SK-N-SH (cell line): ENCODE results near the gene MALT1. TPM values are rescaled to one million over a fixed set of nuclear protein-coding genes. Genes with fewer than 3 reads are reported as not detected.
A peak's percentile ranks its signal among the peaks of the same experiment; 100 is the strongest.

Experiments used
- CTCF ChIA-PET: fragments of 300-600, 350-600 bp; formaldehyde crosslinking; extraction: SDS; loops from one replicate; lab custom pipeline; 2021; lab: Yijun Ruan, JAX
- POLR2A ChIA-PET: fragments of 350-600 bp; sonication (Branson Sonifier 250); formaldehyde crosslinking; extraction: SDS; loops from one replicate; lab custom pipeline; 2020; ENCODE audit warnings: antibody characterized with exemption, inconsistent platforms; lab: Yijun Ruan, JAX
- DNase-seq: peaks from one replicate; pipeline ENCODE4 v3.0.0; 2012
- H2AFZ ChIP-seq: fragments of 200-600 bp; sonication (generic); 2 replicates; pipeline ENCODE4 v1.8.1; 2016; ENCODE audit warnings: antibody characterized with exemption, mild to moderate bottlenecking, low read depth
- H3F3A ChIP-seq: fragments of 200-600 bp; sonication (generic); replicated peaks from 2 replicates; pipeline ENCODE3; 2016; ENCODE audit warnings: antibody characterized with exemption, mild to moderate bottlenecking; ENCODE audit not compliant: insufficient read depth
- H3K27ac ChIP-seq, 2 experiments: fragments of 200-500 bp in 1 of 2; fragments of 200-600 bp in 1 of 2; sonication (Bioruptor generic) in 1 of 2; sonication (generic), shearing (Covaris generic) in 1 of 2; 2 replicates each; pipeline versions ENCODE4 v1.5.1 to v1.6.1; 2014 to 2016; ENCODE audit warnings: low read depth in 2 of 2, inconsistent platforms in 1 of 2, low read length in 1 of 2, mild to moderate bottlenecking in 1 of 2, mixed read lengths in 1 of 2
- H3K27me3 ChIP-seq: fragments of 200-600 bp; sonication (generic), shearing (Covaris generic); 2 replicates; pipeline ENCODE4 v1.6.1; 2016; ENCODE audit warnings: mixed run types; ENCODE audit not compliant: insufficient read depth
- H3K36me3 ChIP-seq, 2 experiments: fragments of 200-500 bp in 1 of 2; fragments of 200-600 bp in 1 of 2; sonication (Bioruptor generic) in 1 of 2; sonication (generic) in 1 of 2; replicated peaks in 1 of 2; 2 replicates each; pipeline versions ENCODE3 to v1.5.1; 2014 to 2016; ENCODE audit warnings: low read length in 1 of 2, mild to moderate bottlenecking in 1 of 2; ENCODE audit not compliant: insufficient read depth in 2 of 2, control insufficient read depth in 1 of 2
- H3K4me1 ChIP-seq, 2 experiments: fragments of 200-500 bp in 1 of 2; fragments of 200-600 bp in 1 of 2; sonication (Bioruptor generic) in 1 of 2; sonication (generic), shearing (Covaris generic) in 1 of 2; 2 replicates each; pipeline versions ENCODE4 v1.5.1 to v1.6.1; 2014 to 2016; ENCODE audit warnings: low read depth in 1 of 2, low read length in 1 of 2, mixed run types in 1 of 2; ENCODE audit not compliant: insufficient read depth in 2 of 2, control insufficient read depth in 1 of 2
- H3K4me2 ChIP-seq: fragments of 200-600 bp; sonication (generic), shearing (Covaris generic); 2 replicates; pipeline ENCODE4 v1.6.1; 2017; ENCODE audit warnings: mixed run types
- H3K4me3 ChIP-seq, 2 experiments: fragments of 200-500 bp in 1 of 2; fragments of 200-600 bp in 1 of 2; sonication (Bioruptor generic) in 1 of 2; sonication (generic), shearing (Covaris generic) in 1 of 2; 2 replicates each; pipeline versions ENCODE4 v1.5.1 to v1.8.1; 2014 to 2016; ENCODE audit warnings: low read depth in 2 of 2, inconsistent platforms in 1 of 2, low read length in 1 of 2, mild to moderate bottlenecking in 1 of 2, mixed read lengths in 1 of 2, moderate library complexity in 1 of 2
- H3K79me2 ChIP-seq: fragments of 200-600 bp; sonication (generic); 2 replicates; pipeline ENCODE4 v1.8.1; 2017; ENCODE audit warnings: mild to moderate bottlenecking; ENCODE audit not compliant: insufficient read depth
- H3K9ac ChIP-seq: fragments of 200-600 bp; sonication (generic); 2 replicates; pipeline ENCODE4 v1.6.1; 2017; ENCODE audit warnings: mixed run types
- H3K9me2 ChIP-seq: fragments of 200-600 bp; sonication (generic); 2 replicates; pipeline ENCODE4 v1.6.1; 2017; ENCODE audit warnings: mixed run types
- H3K9me3 ChIP-seq: fragments of 200-600 bp; sonication (generic); 2 replicates; pipeline ENCODE4 v1.6.1; 2017; ENCODE audit warnings: mixed run types, mild to moderate bottlenecking, moderate library complexity
- H4K20me1 ChIP-seq: fragments of 200-600 bp; sonication (generic); 2 replicates; pipeline ENCODE4 v1.6.1; 2017; ENCODE audit warnings: mild to moderate bottlenecking, mixed run types; ENCODE audit not compliant: insufficient read depth
- CHD2 ChIP-seq: fragments of 150-350 bp; IDR thresholded peaks from 2 replicates; pipeline ENCODE4 v1.6.1; 2018; ENCODE audit warnings: low read length; ENCODE audit not compliant: partially characterized antibody
- ELF1 ChIP-seq: IDR thresholded peaks from 2 replicates; pipeline ENCODE4 v1.4.0; 2012
- EP300 ChIP-seq, 2 experiments: IDR thresholded peaks; 2 replicates each; pipeline versions ENCODE4 v1.4.0 to v1.6.1; 2012; ENCODE audit warnings: borderline replicate concordance in 1 of 2, low read depth in 1 of 2, low read length in 1 of 2
- EZH2phosphoT487 ChIP-seq: fragments of 200-600 bp; sonication (generic); IDR thresholded peaks from 2 replicates; pipeline ENCODE4 v1.6.1; 2017; ENCODE audit warnings: low read depth, mixed run types, mild to moderate bottlenecking, antibody characterized with exemption, moderate library complexity, borderline replicate concordance
- FOSL2 ChIP-seq: IDR thresholded peaks from 2 replicates; pipeline ENCODE4 v1.4.0; 2012; ENCODE audit warnings: low read depth, mild to moderate bottlenecking, moderate library complexity, borderline replicate concordance
- FOXJ3 ChIP-seq: sonication (generic); formaldehyde crosslinking; IDR thresholded peaks from 2 replicates; pipeline ENCODE4 v1.5.1; 2020; ENCODE audit warnings: mild to moderate bottlenecking, missing genetic modification reagents
- FOXM1 ChIP-seq: IDR thresholded peaks from 2 replicates; pipeline ENCODE4 v1.4.0; 2012; ENCODE audit warnings: low read depth, mild to moderate bottlenecking
- GABPA ChIP-seq: IDR thresholded peaks from 2 replicates; pipeline ENCODE4 v1.4.0; 2012; ENCODE audit warnings: low read depth, mild to moderate bottlenecking
- GATA2 ChIP-seq: sonication (generic); formaldehyde crosslinking; IDR thresholded peaks from 2 replicates; pipeline ENCODE4 v1.5.0; 2020; ENCODE audit warnings: mild to moderate bottlenecking, missing genetic modification reagents
- IRF3 ChIP-seq: fragments of 150-350 bp; IDR thresholded peaks from 2 replicates; pipeline ENCODE4 v1.6.1; 2016; ENCODE audit warnings: mild to moderate bottlenecking, low read depth, low read length
- JUND ChIP-seq: IDR thresholded peaks from 2 replicates; pipeline ENCODE4 v1.4.0; 2012
- MAX ChIP-seq: IDR thresholded peaks from 2 replicates; pipeline ENCODE4 v1.4.0; 2012; ENCODE audit warnings: low read depth
- MEF2A ChIP-seq: IDR thresholded peaks from 2 replicates; pipeline ENCODE4 v1.4.0; 2012; ENCODE audit warnings: low read depth, borderline replicate concordance
- MXI1 ChIP-seq: IDR thresholded peaks from 2 replicates; pipeline ENCODE4 v1.6.1; 2012; ENCODE audit warnings: mild to moderate bottlenecking, low read depth, low read length, improper control_type of control experiment
- NFIC ChIP-seq: IDR thresholded peaks from 2 replicates; pipeline ENCODE4 v1.4.0; 2012; ENCODE audit warnings: borderline replicate concordance
- NRF1 ChIP-seq: IDR thresholded peaks from 2 replicates; pipeline ENCODE4 v1.6.1; 2012; ENCODE audit warnings: low read depth, mild to moderate bottlenecking, low read length
- RAD21 ChIP-seq: IDR thresholded peaks from 2 replicates; pipeline ENCODE4 v1.6.1; 2012; ENCODE audit warnings: mild to moderate bottlenecking, low read length
- REST ChIP-seq: IDR thresholded peaks from 2 replicates; pipeline ENCODE4 v1.6.1; 2012; ENCODE audit warnings: mild to moderate bottlenecking, low read depth, low read length, moderate library complexity
- RXRA ChIP-seq: IDR thresholded peaks from 2 replicates; pipeline ENCODE4 v1.4.0; 2012; ENCODE audit warnings: low read depth, mild to moderate bottlenecking, borderline replicate concordance
- SIN3A ChIP-seq: IDR thresholded peaks from 2 replicates; pipeline ENCODE4 v1.6.1; 2012; ENCODE audit warnings: low read depth, mild to moderate bottlenecking, low read length, moderate library complexity, borderline replicate concordance
- SMC3 ChIP-seq: IDR thresholded peaks from 2 replicates; pipeline ENCODE4 v1.6.1; 2012; ENCODE audit warnings: low read depth, low read length, improper control_type of control experiment
- TAF1 ChIP-seq: IDR thresholded peaks from 2 replicates; pipeline ENCODE4 v1.6.1; 2012; ENCODE audit warnings: low read depth, mild to moderate bottlenecking, low read length, moderate library complexity, borderline replicate concordance
- TCF12 ChIP-seq: IDR thresholded peaks from 2 replicates; pipeline ENCODE4 v1.4.0; 2012
- TEAD4 ChIP-seq: IDR thresholded peaks from 2 replicates; pipeline ENCODE4 v1.4.0; 2012; ENCODE audit warnings: mild to moderate bottlenecking, borderline replicate concordance; ENCODE audit not compliant: insufficient read depth
- WGBS: methylation state at CpG from one replicate; pipeline ENCODE4 v1.1.6; 2017; ENCODE audit warnings: low lambda C conversion rate; 5-methylcytosine and 5-hydroxymethylcytosine counted together
- polyA plus RNA-seq, 3 experiments: library from polyadenylated mRNA; depleted of rRNA; stranded (reverse); fragments of >200 nt; gene quantifications; 2 replicates each; pipeline ENCODE4 v1.2.3, GENCODE V29; 2012
- TF ChIP-seq, protein P1 (sequence below): fragments of 150-350 bp; IDR thresholded peaks from 2 replicates; pipeline ENCODE4 v1.6.1; 2017; ENCODE audit warnings: antibody characterized with exemption, low read length, low read depth, borderline replicate concordance
- TF ChIP-seq, protein P2 (sequence below): IDR thresholded peaks from 2 replicates; pipeline ENCODE4 v1.4.0; 2012; ENCODE audit warnings: low read depth, borderline replicate concordance

MALT1 gene
- polyA plus RNA-seq, 1 of the 3 experiments (the other 2 are of a cell fraction), result 6.6 TPM

DNA sequence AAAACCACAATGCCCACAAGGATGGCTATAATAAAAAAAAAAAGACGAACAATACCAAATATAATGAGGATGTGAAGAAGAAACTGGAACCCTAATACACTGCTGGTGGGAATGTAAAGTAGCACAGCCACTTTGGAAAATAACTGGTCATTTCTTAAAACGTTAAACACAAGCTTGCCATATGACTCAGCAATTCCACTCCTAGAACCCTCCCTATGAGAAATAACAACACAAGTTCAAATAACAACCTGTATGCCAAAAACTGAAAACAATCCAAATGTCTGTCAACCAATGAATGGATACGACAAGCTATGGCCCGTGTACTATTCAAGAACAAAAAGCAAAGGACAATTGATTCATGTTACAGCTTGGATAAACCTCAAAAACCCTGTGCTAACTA lies 35.4 kb upstream of the MALT1 start (continued):
- no peak for TF ChIP-seq MAX
- 0 out of 2 replicates have a peak, but pooled peaks have one; percentile 20 for TF ChIP-seq JUND
- no peak for TF ChIP-seq MEF2A
- no peak for TF ChIP-seq MXI1
- TF ChIP-seq, protein P1, sequence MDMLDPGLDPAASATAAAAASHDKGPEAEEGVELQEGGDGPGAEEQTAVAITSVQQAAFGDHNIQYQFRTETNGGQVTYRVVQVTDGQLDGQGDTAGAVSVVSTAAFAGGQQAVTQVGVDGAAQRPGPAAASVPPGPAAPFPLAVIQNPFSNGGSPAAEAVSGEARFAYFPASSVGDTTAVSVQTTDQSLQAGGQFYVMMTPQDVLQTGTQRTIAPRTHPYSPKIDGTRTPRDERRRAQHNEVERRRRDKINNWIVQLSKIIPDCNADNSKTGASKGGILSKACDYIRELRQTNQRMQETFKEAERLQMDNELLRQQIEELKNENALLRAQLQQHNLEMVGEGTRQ, result no peak
- TF ChIP-seq FOXJ3 (CRISPR knock-in tag), result no peak
- TF ChIP-seq GATA2 (CRISPR knock-in tag), result no peak
- no peak for TF ChIP-seq IRF3
- TF ChIP-seq, protein P2, sequence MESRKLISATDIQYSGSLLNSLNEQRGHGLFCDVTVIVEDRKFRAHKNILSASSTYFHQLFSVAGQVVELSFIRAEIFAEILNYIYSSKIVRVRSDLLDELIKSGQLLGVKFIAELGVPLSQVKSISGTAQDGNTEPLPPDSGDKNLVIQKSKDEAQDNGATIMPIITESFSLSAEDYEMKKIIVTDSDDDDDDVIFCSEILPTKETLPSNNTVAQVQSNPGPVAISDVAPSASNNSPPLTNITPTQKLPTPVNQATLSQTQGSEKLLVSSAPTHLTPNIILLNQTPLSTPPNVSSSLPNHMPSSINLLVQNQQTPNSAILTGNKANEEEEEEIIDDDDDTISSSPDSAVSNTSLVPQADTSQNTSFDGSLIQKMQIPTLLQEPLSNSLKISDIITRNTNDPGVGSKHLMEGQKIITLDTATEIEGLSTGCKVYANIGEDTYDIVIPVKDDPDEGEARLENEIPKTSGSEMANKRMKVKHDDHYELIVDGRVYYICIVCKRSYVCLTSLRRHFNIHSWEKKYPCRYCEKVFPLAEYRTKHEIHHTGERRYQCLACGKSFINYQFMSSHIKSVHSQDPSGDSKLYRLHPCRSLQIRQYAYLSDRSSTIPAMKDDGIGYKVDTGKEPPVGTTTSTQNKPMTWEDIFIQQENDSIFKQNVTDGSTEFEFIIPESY, result no peak
- 0 out of 4 replicates have a peak, but pooled peaks of 1 of the 2 experiments have one; percentile 16 for TF ChIP-seq EP300 (IDR thresholded peaks at IDR 0.05; ENCODE audit: borderline replicate concordance in 1 of 2, low read depth in 1 of 2, low read length in 1 of 2)
- TF ChIP-seq RXRA, result no peak
- no peak for TF ChIP-seq GABPA

GRCh38 chr18:58637197-58637596 lies 34.1 kb upstream of the MALT1 start:
- no peak overlapping the region for H2AFZ ChIP-seq
- WGBS, result 88% methylated on average over 6 of the region's 6 CpGs
- no peak overlapping the region for H3K9ac ChIP-seq
- H3K4me2 ChIP-seq, result no peak overlapping the region
- no peaks in the 10 kb centered on the region for H3K36me3 ChIP-seq
- no peaks in the 10 kb centered on the region for H3K9me3 ChIP-seq
- H3K4me1 ChIP-seq, result peaks cover 0 to 18% of the 10 kb centered on the region in 2 experiments; a peak in 1 of 4 replicates
- H3K27me3 ChIP-seq, result no peaks in the 10 kb centered on the region
- DNase-seq, result no peak
- H4K20me1 ChIP-seq, result no peaks in the 10 kb centered on the region
- no peaks in the 10 kb centered on the region for H3K9me2 ChIP-seq
- POLR2A ChIA-PET, result no interaction called here
- H3K79me2 ChIP-seq, result no peaks in the 10 kb centered on the region
- CTCF ChIA-PET, result no interaction called here
- H3K4me3 ChIP-seq, result no peak overlapping the region
- H3K27ac ChIP-seq, result no peak overlapping the region
- H3F3A ChIP-seq, result no peaks in the 10 kb centered on the region
- TF ChIP-seq FOXM1 (no peak), FOXJ3 (CRISPR knock-in tag) (no peak), EZH2phosphoT487 (no peak), TAF1 (no peak), MEF2A (no peak), TCF12 (no peak), NFIC (no peak), CHD2 (no peak), SMC3 (no peak), RAD21 (no peak), JUND (no peak), TEAD4 (no peak), ELF1 (no peak), FOSL2 (no peak), REST (no peak), MXI1 (no peak), NRF1 (no peak), SIN3A (no peak)
